ENCODE results near the gene EYS.

- TF ChIP-seq CTCF (IDR thresholded peaks at IDR 0.05): no peak
- no peak for TF ChIP-seq POLR2A (IDR thresholded peaks at IDR 0.05)
Measured at GRCh38 chr6:64335195-64335594, 1371.8 kb downstream of the EYS start.
